ENCODE results near the gene CSMD2.

Gene CSMD2

DNA sequence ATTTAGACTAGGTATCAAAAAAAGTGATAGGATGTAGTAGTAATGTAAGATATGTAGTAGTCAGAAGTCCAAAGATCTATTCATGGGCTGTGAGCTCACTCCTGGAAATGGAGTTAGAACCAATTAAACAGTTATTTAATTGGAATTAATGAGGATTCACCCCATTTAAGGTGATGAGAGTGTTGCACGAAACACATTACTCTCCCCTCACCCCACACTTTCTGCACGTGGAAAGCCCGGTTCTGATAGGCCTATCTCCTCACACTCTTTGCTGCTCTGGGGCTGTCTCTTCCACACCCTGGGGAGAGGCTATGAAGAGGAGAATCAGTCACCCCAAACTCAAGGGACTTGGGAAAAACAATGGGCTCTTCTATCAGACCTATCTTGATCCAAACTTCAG lies 174.7 kb downstream of the CSMD2 start:
- DNase-seq = no peak

DNA sequence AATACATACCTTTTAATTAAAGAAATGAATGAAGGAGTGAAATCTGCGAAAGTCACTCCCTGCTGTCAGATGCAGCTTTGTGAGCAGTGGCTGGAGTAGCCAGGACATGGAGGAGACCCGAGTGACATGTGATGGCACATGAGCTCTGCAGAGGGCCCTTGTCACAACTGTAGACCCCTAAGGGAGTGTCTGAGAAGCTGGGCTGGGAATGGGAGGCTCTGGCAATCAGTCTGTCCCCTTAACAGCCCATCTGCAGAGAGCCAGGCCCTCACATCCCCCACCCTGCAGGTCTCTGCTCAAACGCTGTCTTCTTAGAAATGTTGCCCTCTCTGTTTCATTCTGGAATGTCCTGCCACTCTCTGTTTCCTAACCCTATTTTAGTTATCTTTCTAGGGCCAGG lies 176.9 kb downstream of the CSMD2 start:
- DNase-seq = no peak

DNA sequence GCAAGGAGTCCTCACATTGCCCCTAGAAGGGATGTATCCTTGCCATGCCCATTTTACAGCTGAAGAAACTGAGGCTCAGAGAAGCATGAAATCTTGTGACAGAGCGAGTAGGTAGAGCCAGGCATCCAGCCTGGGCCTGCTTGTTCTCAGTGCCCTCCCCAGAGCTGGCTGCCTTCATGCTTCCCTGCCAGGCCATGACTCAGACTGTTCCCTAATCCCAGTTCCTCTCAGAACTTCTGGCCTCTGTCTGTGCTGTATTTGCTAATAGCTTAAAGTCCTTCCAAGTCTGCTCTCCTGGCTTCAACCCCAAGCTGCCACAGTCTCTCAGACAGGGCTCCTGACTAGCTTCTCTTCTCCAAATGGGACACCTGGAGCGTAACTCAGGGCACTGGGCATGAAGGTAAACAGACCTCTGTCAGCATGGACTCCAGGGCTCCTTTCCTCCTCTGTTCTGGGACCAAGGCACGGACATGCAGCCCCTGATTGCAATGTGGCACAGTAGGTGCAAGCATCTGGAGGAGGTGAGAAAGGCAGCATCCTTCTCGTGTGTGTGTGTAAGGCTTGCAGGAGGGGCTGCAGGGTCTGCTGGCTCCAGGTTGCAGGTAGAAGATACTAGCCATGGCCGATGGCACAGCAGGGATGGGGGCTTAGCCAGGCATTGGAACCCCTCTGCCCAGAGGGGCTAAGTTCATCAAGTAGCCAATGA lies 178.5 kb downstream of the CSMD2 start:
- DNase-seq = no peak

DNA sequence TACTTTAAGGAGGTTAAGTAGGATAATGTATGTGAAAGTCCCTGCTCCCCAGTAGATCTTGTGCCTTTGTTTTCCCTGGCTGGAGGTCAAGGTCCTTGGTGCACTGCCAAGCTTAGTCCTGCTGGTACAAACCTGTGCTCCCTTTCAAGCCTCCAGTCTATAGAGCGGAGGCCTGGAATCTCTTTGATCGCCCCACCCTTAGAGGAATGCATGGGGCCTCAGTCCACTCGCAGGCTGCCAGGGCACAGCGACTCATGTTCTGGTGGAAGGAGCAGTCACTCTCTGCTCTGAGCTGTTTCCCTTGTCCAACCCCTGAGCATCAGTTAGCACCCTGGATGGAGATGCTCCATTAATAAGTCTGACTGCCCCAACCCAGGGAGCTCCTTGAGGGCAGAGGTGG lies 179.4 kb downstream of the CSMD2 start:
- no peak for DNase-seq

DNA sequence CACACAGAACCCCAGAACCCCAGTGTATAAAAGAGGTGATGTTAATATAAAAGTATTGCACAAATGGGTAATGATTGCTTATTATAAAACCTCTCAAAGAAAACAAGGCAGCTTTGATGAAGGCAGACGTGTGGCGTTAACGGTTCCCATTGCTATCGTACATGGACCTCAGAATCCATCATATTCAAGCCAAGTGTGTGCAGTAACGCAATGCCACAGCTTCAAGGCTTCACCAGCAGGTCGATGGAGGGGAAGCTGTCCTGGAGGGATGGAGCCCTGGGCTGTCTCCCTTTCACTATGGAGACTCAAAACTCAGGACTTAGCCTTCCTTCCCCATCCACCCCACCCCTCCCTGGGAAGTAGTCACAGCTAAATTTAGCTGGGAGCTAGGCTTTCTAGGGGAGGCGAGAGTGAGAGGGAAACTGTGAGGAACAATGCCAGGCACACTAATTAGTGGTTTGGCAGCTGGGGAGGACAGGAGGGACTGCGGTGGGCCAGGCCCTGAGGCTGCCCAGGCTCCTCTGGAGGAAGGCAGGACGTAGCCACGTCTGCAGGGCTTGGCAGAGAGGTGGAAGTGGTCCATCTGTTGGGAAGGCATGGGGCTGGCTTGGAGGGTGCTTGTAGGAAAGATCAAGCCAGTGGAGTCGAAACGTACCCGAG lies 180.0 kb downstream of the CSMD2 start:
- no peak for DNase-seq

DNA sequence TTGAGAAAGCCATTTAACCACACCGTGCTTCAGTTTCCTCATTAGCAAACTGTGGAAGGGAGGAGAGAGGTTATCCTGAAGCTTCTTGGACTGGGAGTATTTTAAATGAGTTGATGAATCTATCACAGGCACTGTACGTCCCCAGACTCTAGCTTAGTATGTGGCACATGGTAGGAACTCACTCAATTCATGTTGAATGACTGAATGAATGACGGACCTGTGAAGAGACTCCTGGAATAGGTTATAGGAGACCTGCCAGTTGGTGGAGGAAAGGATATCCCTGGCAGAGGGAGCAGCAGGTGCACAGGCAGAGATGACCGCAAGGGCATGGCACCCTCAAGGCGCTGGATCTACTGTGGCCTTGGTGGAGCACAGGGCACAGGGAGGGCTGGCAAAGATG lies 182.6 kb downstream of the CSMD2 start:
- DNase-seq = no peak

DNA sequence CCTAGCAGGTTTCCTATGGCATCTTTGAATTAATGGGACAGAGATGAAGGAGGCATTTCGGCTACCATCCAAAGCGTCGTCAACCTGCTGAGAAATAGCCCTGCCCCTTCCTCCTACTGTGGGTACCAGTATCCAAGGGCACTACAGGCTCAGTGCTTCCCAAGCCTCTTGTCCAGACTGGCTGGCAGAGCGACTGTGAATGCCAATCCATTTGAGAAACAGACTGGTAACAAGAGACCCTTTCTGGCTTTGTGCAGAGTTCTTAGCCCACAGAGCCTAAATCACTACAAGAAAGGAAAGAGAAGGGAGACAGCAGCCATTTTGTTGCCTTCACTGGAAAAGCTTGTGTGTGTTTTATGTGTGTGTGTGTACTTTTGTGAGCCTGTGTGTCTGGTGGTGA lies 185.7 kb downstream of the CSMD2 start:
- no peak for DNase-seq

DNA sequence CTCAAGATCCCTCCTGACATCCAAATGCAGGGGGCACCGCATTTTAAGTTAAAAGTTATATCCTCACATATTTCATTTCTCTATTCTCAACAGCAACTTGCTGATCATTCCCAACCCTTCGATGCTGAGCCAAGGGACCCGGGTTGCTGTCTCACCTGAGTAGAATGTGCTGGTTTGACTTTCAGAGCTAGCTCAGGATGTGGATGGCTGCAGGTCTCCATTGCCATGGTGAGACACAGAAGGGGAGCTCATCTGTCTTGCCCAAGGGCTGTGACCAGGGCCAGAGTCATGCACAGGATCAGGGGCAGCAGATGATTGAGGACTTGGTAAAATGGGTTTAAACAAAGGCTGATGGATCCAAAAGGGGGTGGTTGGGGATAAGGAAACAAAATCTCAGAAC lies 189.1 kb downstream of the CSMD2 start:
- no peak for DNase-seq

DNA sequence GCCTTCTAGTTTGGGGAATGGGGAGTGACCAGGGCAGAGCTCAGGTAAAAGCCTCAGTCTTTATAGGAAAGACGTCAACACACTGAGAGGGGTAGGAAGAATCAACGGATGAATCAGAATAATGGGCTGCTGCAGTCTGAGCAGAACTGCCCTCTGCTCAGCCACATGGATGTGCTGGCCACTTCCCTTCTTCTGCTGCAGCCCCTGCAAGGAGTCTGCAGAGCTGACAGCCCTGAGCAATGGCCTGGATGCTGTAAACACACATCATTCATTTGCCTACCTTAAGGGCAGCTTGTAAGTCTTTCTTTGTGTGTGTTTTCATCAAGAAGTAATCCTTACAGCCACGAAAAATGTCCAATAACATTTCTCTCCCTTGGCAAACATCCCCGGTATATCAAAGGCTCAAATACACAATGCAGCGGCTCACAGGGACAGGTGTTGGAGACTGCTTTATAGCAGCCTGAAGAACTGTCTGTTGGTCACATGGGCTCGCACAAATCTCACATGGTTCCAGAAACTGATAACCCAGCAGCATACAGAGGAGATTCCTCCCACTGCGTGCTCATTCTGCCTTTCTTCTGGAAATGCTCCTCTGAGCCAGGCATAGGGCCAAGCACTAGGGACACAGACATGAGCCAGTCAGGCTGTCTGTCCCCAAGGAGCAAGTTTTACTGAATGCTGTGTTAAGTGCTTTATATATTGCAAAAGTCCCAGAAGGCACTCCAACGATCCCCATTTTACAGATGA lies 191.1 kb downstream of the CSMD2 start:
- DNase-seq = no peak

DNA sequence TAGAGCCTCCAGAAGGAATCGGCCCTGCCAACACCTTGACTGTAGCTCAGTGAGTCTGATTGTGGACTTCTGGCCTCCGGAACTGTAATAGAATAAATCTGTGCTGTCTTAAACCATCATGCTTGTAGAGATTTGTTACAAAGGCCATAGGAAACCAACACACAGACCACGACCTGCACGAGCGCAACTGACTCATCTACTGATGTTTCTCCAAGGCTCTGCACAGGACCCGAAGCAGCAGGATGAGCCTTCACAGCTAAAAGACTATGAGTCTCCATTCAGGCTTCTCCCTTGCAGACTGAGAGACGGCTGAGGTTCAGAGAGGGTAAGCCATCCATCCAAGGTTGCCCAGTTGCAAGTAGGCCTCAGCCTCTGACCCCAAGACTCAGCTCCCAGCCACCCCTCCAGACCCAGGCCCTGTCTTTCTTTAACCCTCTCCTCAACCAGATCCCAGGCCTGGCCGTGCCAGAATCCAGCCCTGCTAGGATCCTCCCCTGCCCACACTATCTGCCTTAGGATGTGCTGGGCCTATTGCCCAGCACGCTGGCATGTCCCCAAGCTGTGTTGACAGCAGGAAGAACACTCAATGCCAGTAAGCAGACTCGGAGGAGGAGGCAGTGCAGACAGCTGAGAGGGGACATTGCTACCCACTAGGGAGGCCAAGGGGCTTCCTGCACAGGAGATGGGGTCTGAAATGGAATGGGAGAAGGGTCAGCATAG lies 192.2 kb downstream of the CSMD2 start:
- DNase-seq = no peak

DNA sequence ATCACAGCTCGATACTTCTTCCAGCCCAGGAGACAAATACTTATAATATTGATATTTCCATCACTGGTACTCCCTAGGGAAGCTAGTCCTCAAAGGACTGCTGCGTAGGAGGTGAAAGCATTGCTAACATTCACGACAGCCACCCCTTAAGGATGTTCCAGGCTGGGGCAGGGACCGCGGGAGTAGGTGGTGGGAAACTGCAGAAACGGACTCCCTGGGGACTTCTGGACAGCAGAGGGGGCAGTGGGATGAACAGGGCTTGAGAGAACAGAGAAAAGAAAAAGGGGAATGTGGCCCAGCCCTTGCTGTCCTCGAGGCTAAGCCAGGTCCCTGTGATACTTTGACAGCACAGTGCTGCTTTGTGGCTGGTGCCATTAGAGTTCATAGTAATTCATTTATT lies 193.1 kb downstream of the CSMD2 start:
- DNase-seq = no peak

DNA sequence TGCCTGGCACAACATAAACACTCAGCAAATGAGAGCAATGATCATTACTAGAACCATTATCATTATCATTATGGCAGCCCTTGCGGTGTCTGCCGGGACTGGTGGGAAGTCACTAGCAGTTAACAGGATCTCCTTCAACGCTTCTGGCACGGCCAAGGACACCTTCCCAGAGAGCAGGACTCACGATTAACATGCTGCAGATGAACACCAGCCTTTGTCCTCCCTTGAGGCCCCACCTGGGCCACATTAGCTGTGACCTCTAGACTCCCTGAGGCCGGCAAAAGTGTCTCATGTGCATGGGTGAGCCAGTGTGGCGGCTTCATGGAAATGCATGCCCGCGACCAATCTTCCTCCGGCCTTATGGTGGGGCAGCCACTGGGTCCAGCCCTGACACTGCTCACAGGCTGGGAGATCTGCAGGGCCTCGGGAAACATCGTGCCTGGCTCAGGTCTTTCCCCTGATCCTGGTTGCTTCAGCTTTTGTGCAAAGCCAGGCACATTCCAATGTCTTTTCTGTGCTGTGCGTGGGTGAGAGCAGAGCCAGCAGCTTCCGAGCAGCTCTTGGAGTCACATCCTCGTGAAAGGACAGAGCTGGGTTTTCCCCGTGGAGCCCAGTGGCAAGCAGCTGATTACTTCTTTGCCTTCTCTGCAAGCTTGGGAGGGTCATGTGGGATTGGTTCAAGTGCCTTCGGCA lies 193.9 kb downstream of the CSMD2 start:
- DNase-seq = no peak

DNA sequence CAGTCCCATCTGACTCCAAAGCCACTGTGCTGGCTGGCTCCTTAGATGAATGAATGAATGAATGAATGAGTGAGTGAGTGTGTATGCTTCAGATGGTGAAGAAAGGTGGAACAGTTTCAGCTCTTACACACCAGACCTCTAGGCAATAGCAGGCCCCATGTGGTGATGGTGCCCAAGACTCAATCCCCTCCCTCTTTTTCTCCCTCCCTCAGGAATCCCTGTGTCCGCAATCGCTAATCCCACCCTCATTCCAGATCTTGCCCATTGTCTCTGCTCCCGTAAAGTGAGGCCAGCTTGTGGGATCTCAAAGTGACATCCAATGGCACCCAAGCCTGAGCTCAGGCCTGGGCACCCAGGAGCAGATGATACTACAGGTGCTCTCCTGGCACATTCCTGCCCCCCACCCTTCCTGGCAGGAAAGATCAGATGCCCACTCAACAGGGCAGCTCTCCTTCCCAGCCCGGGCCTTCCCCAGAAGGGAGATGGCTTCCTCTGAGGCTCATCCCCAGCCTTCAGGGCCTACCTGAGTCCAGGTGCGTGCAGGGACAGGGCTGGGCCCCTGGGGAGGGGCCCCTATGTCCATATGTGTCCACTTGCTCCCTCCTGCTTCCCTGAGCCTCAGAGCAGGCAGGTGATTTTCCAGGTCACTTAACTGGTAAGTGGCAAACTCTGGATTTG lies 194.7 kb downstream of the CSMD2 start:
- DNase-seq = no peak

DNA sequence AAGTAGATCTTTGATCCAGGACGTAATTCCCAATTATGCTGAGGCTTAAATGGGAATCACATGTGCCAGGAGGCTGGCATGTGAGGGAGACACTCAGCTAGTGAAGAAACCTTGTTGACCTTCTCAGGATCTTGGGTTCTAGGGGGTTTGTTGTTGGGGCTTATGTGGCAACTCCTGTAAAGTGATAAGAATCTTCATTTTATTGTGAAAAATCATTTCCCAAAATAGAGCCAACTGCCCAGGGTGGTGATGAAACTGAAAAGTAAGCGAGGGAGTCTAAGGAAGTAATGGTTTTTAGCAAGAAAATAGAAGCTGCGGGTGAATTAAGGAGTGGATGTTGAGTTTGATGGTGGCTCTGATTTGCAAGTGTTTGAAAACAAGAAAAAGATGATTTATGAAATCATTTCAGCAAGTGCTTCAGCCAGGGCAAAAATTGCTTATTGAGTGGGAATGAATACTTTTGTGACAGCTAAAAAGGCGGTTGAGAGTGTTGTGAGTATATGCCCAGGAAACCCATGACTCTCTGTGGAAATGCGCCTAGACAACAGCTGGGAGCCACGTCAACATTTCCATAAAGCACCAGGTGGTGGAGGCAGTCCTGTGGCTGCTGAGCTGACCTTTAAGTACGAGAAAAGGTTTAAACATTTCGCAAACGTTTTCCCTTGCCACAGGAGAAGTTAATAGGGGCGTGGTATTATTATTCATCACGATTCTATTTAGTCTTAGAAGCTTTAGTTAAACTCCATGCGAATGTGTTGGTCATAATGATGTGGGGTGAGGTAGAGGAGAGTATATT lies 198.5 kb downstream of the CSMD2 start:
- no peak for DNase-seq

DNA sequence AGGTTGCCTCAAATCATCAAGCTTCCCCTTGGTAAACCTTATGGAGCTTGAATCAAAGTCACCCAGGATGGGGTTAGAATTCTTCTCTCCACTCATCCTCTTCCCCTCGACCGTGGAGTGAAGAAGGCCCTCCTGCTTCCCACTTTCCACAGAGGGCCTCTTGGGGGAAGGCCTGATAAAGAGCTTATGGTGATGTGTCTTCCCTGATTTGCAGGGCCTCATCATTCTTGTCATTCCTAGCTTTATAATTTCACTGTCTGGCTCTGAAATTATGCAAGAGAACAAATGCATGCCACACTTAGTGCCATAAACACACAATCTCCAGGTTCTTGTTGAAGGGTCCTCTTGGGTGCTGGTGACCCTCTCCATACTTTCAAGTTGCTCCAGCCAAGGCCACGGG lies 199.9 kb downstream of the CSMD2 start:
- no peak for DNase-seq

DNA sequence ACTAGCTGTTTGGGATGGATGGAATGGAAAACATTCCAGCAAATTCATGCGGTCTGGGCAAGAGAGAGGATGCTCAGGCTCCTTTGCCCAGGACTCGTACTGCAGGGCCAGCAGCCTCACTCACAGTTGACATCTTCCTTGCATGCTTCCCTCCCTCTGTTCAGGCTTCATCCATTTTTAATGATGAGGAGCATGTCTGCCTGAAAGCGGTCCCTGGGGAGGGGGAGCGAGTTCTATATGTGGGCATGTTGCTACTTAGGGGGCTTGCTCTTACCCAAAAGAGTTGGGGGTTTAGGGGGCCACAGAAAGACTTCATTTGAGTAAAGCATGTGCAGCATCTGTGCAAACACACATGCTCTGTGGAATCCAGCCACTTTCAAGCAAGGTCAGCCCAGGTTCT lies 203.0 kb downstream of the CSMD2 start:
- no peak for DNase-seq

DNA sequence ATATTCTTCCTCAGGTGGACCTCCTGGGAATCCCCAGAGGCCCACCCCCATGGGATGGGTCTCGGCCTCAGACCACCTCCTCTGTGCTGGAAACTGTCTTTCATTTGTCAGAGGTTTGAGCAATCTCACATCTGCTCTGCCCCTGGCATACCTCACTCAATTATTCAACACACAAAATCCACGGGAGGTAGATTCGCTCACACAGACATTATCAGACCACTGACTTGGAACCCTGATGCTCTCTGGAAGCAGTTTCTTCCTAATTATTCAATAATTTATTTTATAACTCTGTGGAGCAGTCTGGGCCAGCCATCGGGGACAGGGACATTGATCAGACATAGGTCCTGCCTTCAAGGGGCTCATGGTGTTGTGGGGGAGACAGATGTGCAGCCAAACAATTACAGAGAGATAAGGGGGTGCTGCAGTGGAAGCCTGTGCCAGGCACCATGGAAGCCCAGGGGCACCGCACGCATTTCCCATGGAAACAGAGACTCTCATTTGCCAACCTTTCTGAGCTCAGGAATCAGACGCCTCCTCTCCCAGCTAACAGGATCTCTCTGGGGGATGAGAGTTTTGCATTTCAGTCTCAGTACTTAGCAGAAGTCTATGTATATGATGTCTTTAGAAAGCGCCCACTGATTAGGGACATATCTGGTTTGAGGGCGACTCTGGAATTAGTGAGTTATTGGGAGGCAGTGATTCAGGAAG lies 204.7 kb downstream of the CSMD2 start:
- DNase-seq = no peak

DNA sequence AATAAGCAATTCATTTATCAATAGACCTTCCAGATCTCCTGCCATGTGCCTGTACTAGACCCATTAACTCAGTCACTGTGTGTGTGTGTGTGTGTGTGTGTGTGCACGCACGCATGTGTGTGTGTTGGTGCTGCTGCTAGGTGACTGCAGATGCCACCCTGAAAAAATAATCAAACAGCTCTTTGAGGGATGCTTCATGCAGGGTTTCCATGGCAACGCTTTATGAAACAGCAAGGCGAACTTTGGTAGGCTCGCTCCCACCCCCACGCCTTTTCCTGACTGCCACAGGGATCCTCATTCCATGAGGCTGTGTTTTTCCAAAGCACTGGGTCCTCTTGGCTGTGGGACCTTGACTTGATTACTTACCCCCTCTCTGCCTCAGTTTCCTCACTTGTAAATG lies 207.2 kb downstream of the CSMD2 start:
- DNase-seq = no peak

DNA sequence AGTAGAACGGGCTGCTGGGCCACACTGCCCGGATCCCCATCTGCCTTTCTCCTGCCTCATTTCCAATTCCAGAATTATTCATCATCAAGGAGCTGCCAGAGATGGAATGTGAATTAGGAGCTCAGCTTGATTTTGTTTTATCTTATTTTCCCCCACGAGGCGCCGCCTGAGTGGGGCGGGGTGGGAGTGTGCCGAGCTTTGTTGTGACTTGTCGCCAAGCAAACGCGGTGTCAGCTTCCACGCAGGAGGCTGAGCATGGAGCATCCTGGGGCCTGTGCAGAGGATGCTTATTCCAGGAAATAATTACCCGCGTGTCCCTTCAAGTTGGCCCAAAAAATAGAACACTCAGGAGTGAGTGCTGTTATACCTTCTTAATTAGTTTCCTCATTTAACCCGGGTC lies 209.9 kb downstream of the CSMD2 start:
- no peak for DNase-seq

DNA sequence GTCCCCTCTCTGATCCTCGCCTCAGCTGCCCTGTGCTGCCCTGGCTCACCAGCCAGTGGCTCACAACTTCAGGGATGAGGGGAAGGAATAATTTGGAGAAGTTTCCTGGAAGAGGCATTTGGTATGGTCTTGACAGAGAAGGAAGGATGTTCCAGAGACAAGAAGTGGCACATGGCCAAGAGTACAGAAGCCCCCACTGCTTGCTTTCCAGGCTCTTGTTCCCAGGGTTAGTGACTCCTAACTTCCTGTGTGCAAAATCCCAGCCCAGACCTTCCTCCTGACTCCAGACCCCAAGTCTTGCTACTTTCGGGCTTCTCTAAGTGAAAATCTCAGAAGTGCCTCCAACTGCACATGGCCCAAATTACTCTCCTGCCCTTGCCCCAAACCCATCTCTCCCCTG lies 215.5 kb downstream of the CSMD2 start:
- DNase-seq = no peak

DNA sequence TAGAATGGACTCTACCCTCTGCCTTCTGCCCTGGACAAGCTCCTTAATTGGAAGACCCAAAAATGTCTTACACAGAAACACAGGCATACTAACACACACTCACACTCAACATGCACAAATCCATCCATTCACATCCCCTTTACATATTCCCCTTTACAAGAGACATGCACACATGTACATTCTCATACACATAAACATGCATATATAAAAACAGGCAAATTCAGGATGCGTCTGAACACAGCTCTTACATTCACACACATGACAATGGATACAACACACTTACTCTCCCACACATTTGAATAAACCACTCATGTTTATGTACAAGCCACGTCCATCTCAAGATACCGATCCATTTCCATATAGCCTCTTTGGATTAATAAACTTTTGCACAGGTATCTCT lies 216.7 kb downstream of the CSMD2 start:
- no peak for DNase-seq
